Lung microvascular endothelial cell (primary cell): ENCODE measurements around the gene GALK2. TPM values are rescaled to one million over a fixed set of nuclear protein-coding genes. Genes with fewer than 3 reads are reported as not detected.

Experiments used
- DNase-seq, 2 donors: peaks; one replicate each; pipeline versions ENCODE4 v3.0.0 to v3.0.0-alpha.2; 2010; ENCODE audit warnings: low read depth in 2 of 2
- total RNA-seq: library from RNA; depleted of rRNA; stranded (reverse); fragments of >200 nt; gene quantifications from 2 replicates; pipeline ENCODE4 v1.2.1, GENCODE V29; 2014

GALK2 gene
- total RNA-seq, 1 donor from 2014 or later: 41.3 TPM

- DNase-seq: no peak
Observed at GRCh38 chr15:49279521-49280456, 109.7 kb downstream of the GALK2 start.

GRCh38 chr15:49282366-49282765 is 112.3 kb downstream of the GALK2 start:
- no peak for DNase-seq

- peak in 1 of 2 donors; percentile 10 for DNase-seq
Observed at GRCh38 chr15:49286649-49287404, 116.8 kb downstream of the GALK2 start.

- no peak for DNase-seq
Observed at GRCh38 chr15:49287481-49287880, 117.4 kb downstream of the GALK2 start.

- DNase-seq: no peak
Observed at GRCh38 chr15:49288391-49288790, 118.3 kb downstream of the GALK2 start.

- DNase-seq: no peak
Observed at GRCh38 chr15:49290191-49290590, 120.1 kb downstream of the GALK2 start.

- DNase-seq: no peak
Observed at GRCh38 chr15:49293941-49294340, 123.9 kb downstream of the GALK2 start.

- no peak for DNase-seq
Observed at GRCh38 chr15:49296258-49296657, 126.2 kb downstream of the GALK2 start.

GRCh38 chr15:49297584-49297983 is 127.5 kb downstream of the GALK2 start:
- no peak for DNase-seq

- no peak for DNase-seq
Observed at GRCh38 chr15:49300856-49301255, 130.8 kb downstream of the GALK2 start.

GRCh38 chr15:49301562-49301961 is 131.5 kb downstream of the GALK2 start:
- no peak for DNase-seq

GRCh38 chr15:49303003-49303402 is 133.0 kb downstream of the GALK2 start:
- no peak for DNase-seq

GRCh38 chr15:49306551-49306950 is 136.5 kb downstream of the GALK2 start:
- DNase-seq: no peak

- no peak for DNase-seq
Observed at GRCh38 chr15:49308686-49309085, 138.6 kb downstream of the GALK2 start.

- no peak for DNase-seq
Observed at GRCh38 chr15:49309889-49310288, 139.8 kb downstream of the GALK2 start.

GRCh38 chr15:49313650-49314049 is 143.6 kb downstream of the GALK2 start:
- DNase-seq: peak in 1 of 2 donors; percentile 52

- no peak for DNase-seq
Observed at GRCh38 chr15:49314716-49315115, 144.7 kb downstream of the GALK2 start.

GRCh38 chr15:49315391-49315823 is 145.4 kb downstream of the GALK2 start:
- DNase-seq: peak in 1 of 2 donors; percentile 31

GRCh38 chr15:49320351-49320750 is 150.3 kb downstream of the GALK2 start:
- no peak for DNase-seq

- DNase-seq: no peak
Observed at GRCh38 chr15:49323207-49323606, 153.2 kb downstream of the GALK2 start.

GRCh38 chr15:49327927-49328326 is 157.9 kb downstream of the GALK2 start:
- DNase-seq: no peak

- no peak for DNase-seq
Observed at GRCh38 chr15:49328941-49329340, 158.9 kb downstream of the GALK2 start.
